GM12892 (cell line): ENCODE measurements around the gene PFKP.

ENCODE experiments used
- DNase-seq: peaks from one replicate; pipeline ENCODE4 v3.0.0; 2011; ENCODE audit not compliant: insufficient read length
- FAIRE-seq: peaks from 2 replicates; lab custom pipeline; 2011; peaks lifted over from hg19 to GRCh38; lab: Jason Lieb, UNC
- POLR2A ChIP-seq: IDR thresholded peaks from 2 replicates; pipeline ENCODE4 v1.6.1; 2011; ENCODE audit warnings: low read depth, low read length, control low read depth
- POLR2AphosphoS5 ChIP-seq: IDR thresholded peaks from 2 replicates; pipeline ENCODE4 v1.6.1; 2011; ENCODE audit warnings: low read depth, low read length, control low read depth
- TAF1 ChIP-seq: IDR thresholded peaks from 2 replicates; pipeline ENCODE4 v1.6.1; 2011; ENCODE audit warnings: low read depth, mild to moderate bottlenecking, control low read depth, low read length, borderline replicate concordance

Gene PFKP

DNA sequence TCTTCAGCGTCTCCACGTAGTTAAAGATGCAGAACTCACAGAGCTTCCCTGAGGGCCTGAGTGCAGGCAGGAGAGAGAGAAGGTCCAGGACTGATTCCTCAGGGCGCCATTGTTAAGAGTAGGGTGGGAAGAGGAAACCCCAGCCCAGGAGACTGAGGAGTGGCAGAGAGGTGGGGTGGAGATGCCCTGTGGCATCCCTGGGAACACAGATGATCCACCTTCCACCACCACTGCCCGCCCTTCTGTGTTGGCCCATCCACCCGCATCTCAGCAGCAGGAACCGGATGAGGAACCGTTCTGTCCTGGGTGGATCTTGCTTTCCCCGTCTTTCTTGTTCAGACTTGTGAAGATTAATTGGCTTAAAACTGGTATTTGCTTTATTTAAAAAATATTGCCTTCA is 48.3 kb downstream of the PFKP start:
- FAIRE-seq (no peak), DNase-seq (no peak)
- TF ChIP-seq TAF1 (no peak), POLR2A (no peak), POLR2AphosphoS5 (no peak)

DNA sequence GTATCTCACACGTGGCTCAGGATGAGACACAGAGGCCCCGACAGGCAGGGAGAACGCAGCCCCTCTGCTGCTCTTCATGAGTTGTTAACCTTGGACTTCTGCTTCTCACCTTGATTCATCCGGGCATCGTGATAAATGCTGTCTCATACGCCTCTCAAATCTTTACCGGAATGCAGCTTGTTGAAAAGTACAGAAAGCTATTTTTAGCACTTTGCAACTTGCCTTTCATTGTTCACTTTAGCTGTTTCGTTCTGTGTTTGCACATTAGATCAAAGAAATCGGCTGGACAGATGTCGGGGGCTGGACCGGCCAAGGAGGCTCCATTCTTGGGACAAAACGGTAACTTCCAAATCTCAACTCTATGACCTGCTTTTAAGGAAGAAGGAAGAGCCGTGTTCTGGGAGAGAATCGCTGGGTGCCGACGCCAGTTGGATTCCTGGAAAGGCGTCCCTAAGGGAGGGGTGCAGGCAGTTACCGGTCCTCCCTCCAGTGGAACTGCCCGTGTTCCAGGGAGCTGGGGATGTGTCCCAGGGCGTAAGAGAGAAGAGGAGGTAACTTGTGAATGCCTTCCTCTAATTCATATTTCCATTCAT is 49.3 kb downstream of the PFKP start:
- DNase-seq (no peak), FAIRE-seq (no peak)
- TF ChIP-seq TAF1 = no peak
- no peak for TF ChIP-seq POLR2AphosphoS5
- TF ChIP-seq POLR2A = no peak

DNA sequence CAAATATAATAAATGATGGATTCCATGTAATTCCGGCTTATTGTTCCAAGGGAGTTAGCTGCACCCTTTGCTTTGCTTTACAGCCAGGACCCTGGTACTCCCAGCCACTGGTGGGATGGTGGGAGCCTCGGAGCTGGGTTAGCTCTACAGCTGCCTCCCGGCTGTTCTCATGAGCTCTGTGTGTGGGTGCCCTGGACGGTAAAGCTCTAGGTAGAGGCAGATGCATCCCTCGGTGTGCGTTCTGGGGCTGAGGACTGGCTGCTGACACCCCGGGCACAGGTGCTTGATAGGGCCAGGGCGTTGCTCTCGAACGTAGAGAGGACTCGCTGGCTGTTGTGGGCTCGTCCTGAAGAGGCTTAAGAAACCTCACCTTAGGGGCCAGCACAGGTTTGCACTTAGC is 50.1 kb downstream of the PFKP start:
- FAIRE-seq (no peak), DNase-seq (no peak)
- TF ChIP-seq TAF1 (no peak), POLR2A (no peak), POLR2AphosphoS5 (no peak)

DNA sequence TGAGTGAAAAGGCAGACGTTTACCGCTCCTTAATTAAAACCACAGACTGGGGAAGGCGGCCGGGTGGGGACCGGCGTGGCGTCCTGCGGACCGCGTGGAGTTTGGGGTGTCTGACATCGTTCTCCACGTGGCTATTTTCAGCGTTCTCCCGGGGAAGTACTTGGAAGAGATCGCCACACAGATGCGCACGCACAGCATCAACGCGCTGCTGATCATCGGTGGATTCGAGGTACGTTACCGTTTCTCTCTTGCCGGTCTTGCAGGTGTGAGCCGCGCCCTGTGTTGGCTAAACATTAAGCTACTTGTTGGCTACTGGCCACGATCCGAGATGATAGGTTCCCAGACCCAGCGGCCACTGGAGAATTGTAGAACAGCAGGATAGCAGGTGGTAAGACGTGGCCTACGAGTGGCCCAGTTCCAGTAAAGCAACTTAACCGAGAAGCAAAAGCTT is 51.3 kb downstream of the PFKP start:
- FAIRE-seq = no peak
- no peak for DNase-seq
- TF ChIP-seq TAF1 (no peak), POLR2A (no peak), POLR2AphosphoS5 (no peak)

DNA sequence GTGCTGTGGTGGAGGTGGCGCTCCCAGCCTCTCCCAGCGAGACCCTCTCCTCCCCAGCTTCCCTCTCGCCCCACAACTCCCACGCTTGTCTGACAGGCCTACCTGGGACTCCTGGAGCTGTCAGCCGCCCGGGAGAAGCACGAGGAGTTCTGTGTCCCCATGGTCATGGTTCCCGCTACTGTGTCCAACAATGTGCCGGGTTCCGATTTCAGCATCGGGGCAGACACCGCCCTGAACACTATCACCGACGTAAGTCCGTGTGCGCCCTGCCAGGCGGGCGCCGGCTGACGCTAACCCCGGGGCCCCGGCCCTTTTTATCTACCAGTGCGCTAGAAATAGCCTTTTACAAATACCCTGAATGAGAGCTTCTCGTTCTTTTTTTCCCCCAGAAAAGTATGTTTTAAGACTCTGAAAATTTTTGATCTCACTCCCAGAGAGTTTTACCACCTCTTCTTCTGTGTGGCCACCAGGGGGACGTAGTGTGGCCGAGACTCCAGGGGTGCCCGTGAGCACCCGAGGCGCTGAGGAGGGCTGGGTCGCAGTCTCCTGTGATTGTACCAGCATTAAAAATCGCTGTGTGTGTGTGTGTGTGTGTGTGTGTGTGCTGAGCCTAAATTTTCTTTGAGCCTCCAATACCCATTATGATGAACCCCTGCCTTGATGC is 52.6 kb downstream of the PFKP start:
- no peak for TF ChIP-seq POLR2AphosphoS5
- TF ChIP-seq POLR2A = no peak
- no peak for TF ChIP-seq TAF1
- FAIRE-seq (no peak), DNase-seq (no peak)

DNA sequence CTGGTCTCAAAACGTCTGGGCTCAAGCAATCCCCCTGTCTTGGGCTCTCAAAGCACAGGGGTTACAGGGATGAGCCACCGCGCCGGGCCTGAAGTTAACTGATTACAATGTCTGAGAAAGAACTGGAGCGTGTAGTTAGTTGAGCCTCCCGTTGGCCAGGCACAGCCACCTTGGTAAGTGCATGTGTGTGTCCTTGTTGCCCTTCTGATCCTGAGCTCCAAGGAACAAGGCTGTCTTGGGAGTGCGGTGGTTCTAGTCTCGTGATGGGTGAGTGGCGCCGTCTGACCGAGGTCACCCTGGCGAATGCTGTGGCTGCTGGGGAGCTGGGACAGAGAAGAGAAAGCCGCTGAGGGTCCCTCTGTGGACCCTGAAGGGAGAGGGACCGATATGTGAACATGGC is 54.7 kb downstream of the PFKP start:
- TF ChIP-seq POLR2AphosphoS5 = no peak
- TF ChIP-seq POLR2A = no peak
- no peak for TF ChIP-seq TAF1
- FAIRE-seq = no peak
- no peak for DNase-seq

DNA sequence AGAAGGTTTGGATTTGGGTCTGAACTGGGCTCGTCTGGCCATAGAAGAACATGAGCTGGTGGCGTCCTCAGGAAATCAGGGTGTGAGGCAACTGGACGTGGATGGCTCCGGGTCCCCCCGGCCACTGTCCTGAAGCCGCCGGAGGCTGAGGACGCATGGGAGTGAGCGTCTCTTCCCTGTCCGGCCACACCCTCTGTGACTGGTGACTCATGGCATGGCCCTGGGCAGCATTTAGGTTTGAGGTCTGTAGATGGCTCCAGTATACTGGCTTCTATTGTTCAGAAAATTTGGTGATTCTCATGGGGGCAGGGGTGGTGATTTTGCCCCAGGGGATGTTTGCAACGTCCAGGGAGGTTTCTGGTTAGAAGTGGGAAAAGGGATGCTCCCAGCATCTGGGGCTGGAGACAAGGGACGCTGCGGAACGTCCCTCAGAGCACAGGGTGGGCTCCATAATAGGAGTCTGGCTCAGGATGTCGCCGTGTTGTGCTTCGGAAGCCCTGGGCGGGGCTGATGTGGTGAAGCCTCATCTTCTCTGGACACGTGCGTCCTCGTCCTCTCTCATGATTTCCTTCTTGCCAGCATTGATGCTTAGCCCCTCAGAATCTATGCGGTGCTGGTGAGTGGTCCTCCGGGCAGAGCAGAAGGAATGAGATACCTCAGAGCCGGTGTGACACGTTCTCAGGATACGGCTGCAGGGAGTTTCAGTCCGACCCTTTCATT is 55.3 kb downstream of the PFKP start:
- no peak for TF ChIP-seq TAF1
- no peak for TF ChIP-seq POLR2AphosphoS5
- TF ChIP-seq POLR2A = no peak
- FAIRE-seq = no peak
- no peak for DNase-seq

DNA sequence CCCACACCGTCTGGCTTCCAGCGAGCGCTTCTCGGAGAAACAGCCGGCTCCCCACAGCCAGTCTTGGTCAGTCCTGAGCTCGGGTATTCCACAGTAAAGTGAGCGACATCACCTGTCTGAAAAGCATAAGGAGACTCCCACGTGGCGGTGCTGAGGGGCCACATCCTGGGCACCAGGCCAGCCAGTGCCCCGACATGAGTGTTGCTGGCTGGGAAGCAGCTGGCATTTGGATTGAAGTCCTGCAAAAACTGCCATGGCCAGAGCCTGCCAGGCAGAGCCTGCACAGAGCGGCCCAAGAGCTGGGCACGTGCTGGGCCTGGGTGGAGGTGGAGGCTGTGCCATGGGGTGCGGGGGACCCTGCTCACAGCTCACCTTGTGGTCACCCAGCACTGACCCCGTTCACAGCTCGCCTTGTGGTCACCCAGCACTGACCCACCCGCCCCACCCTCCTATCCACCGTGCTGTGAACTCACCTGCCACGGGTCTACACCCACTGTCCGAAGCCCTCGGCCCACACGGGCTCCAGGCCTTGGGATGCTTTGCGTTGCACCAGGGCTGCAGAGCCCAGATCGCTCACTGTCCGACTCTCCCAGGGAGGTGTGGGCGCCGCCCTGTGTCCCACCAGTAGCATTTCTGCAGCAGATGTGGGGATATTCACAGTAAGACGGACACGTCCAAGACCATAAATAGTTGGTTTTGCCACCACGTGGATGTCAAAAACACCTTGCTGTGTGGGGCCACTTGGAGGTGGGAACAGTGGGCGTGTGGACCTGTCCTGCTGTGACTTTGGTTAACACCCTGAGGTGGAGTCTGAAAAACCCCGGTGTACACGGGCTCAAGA is 56.4 kb downstream of the PFKP start:
- DNase-seq (no peak), FAIRE-seq (no peak)
- TF ChIP-seq POLR2AphosphoS5 (no peak), POLR2A (no peak), TAF1 (no peak)

DNA sequence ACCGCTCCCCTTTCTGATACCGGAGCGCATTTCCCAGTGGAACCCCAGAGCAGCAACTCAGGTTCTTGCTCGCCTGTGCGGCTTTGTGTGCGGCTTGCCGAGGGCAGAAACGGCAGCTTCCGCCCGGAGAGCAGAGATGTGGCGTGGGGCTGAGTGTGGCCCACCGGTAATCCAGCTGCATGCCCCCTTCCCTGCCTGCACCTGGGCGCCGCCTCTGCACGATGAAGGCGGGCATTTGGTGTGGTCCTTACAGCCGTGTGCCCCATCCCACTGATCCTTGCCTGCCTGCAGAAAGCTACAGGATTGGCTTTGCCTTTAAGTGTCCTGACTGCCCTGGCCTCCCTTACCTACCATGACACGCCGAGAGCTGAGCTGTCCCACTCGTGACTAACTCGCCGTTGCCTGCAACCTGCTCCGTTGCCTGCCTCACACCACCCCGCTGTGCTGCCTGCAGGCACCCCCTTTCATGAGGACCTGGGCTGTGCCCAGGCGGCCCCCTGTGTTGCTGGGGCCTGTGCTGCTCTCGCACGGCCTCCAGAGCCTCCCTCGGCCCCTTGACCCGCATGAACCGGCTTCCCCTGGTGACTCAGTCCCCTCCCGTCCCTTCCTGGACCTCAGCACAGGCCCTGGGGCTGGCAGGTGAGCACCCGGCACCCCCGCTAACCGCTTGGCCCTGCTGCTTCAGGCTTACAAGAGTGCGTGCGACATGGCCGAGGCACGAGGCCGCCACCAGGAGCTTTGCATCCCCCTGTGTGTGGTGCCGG is 57.2 kb downstream of the PFKP start:
- DNase-seq (no peak), FAIRE-seq (no peak)
- TF ChIP-seq TAF1 (no peak), POLR2AphosphoS5 (peak; percentile 31)

DNA sequence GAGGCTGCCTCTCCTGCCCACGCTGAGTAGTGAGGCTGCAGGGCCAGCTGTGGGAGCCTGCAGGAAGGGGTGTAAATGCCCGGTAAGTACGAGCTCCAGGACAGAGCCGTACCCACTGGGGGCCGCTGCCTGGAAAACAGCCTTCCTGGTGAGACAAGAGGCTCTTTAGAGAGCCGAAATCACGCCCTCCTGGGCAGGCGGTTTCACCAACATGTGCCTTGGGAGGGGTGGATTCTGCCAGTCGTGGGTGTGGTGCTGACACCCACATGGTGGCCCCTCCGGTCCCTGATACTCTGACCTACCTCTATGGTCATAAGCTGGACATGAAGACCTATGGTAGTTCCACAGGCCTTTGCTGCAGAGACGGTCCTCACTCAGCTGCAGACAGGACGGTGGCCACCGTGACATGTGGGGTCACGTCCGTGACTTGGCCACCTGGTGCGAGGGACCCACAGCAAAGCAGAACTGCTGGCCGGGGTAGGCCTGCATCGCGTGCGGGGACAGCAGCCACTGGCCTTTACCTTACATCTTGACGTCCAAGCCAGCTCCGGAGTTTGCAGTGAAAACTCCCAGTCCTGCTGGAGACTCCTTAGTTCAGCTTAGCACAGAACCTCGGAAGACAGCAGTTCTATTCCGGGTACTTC is 58.3 kb downstream of the PFKP start:
- FAIRE-seq = no peak
- TF ChIP-seq POLR2AphosphoS5 (no peak), POLR2A (no peak), TAF1 (no peak)
- DNase-seq = no peak
